Transverse colon (tissue), 4 donors: Measurements from ENCODE around the gene SCT.

ENCODE experiments used
- EP300 ChIP-seq: sonication (generic); formaldehyde crosslinking; IDR thresholded peaks from one replicate; pipeline ENCODE4 v1.6.1; 2017; ENCODE audit warnings: antibody characterized with exemption, low read depth
- POLR2A ChIP-seq: fragments of 450-650 bp; IDR thresholded peaks from one replicate; pipeline ENCODE4 v1.6.1; 2016; ENCODE audit warnings: antibody characterized with exemption, mild to moderate bottlenecking, moderate library complexity
- POLR2AphosphoS5 ChIP-seq, 3 donors: sonication (generic); formaldehyde crosslinking; IDR thresholded peaks; one replicate each; pipeline ENCODE4 v1.6.1; 2016; ENCODE audit warnings: antibody characterized with exemption in 3 of 3
- TF ChIP-seq, protein P1 (sequence below), 5 experiments: fragments of 200-600 bp in 3 of 5; fragments of 450-650 bp in 2 of 5; sonication (generic) in 3 of 5; IDR thresholded peaks; 1 replicate in 2 of 5; 2 replicates in 3 of 5; pipeline ENCODE4 v1.5.1; 2016 to 2017; ENCODE audit warnings: antibody characterized with exemption in 5 of 5, inconsistent platforms in 3 of 5, mild to moderate bottlenecking in 2 of 5, moderate library complexity in 1 of 5

DNA sequence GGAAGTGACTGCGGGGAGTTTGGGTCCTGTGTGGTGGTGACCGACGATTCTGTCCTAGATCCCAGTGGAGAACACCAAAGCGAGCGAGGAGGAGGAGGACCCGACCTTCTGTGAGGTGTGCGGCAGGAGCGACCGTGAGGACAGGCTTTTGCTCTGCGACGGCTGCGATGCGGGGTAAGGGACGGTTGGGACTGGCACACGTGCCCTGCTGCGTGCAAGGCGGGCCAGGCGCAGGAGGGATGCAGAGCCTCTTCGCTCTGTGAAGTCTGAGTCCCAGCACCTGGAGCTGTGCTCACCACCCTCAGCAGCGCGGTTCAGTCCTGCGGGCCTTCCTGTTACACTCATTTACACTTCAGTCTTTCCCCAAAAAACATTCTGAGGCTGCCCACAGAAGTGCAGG is 34.5 kb downstream of the SCT start:
- no peak for TF ChIP-seq POLR2A
- TF ChIP-seq, protein P1, sequence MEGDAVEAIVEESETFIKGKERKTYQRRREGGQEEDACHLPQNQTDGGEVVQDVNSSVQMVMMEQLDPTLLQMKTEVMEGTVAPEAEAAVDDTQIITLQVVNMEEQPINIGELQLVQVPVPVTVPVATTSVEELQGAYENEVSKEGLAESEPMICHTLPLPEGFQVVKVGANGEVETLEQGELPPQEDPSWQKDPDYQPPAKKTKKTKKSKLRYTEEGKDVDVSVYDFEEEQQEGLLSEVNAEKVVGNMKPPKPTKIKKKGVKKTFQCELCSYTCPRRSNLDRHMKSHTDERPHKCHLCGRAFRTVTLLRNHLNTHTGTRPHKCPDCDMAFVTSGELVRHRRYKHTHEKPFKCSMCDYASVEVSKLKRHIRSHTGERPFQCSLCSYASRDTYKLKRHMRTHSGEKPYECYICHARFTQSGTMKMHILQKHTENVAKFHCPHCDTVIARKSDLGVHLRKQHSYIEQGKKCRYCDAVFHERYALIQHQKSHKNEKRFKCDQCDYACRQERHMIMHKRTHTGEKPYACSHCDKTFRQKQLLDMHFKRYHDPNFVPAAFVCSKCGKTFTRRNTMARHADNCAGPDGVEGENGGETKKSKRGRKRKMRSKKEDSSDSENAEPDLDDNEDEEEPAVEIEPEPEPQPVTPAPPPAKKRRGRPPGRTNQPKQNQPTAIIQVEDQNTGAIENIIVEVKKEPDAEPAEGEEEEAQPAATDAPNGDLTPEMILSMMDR (IDR thresholded peaks at IDR 0.05): no peak
- no peak for TF ChIP-seq EP300
- no peak for TF ChIP-seq POLR2AphosphoS5 (IDR thresholded peaks at IDR 0.05)
